Liver (tissue), 9 donors: Measurements from ENCODE around the gene PTPRN2. TPM values are rescaled to one million over a fixed set of nuclear protein-coding genes. Genes with fewer than 3 reads are reported as not detected.
"Not testable (repeated sequence)": the region's sequence is repeated elsewhere in the genome, so short reads cannot be mapped to it uniquely, and the experiment has no call there.

Experiments used
- DNase-seq: peaks from one replicate; pipeline ENCODE4 v3.0.0-alpha.2; 2017; ENCODE audit warnings: low spot score
- H3K27ac ChIP-seq, 2 donors: one replicate each; pipeline ENCODE4 v1.7.0; 2013; ENCODE audit warnings: inconsistent platforms in 2 of 2, low read length in 2 of 2, control low read depth in 1 of 2, low read depth in 1 of 2, mild to moderate bottlenecking in 1 of 2
- H3K27me3 ChIP-seq, 4 donors: one replicate each; pipeline versions ENCODE4 v1.6.1 to v1.7.0; 2013; ENCODE audit warnings: low read length in 3 of 4, inconsistent platforms in 1 of 4, mild to moderate bottlenecking in 1 of 4, moderate library complexity in 1 of 4; ENCODE audit not compliant: control insufficient read depth in 4 of 4, insufficient read depth in 4 of 4
- H3K36me3 ChIP-seq, 4 donors: one replicate each; pipeline versions ENCODE4 v1.6.1 to v1.7.0; 2013; ENCODE audit warnings: low read length in 3 of 4, mild to moderate bottlenecking in 3 of 4, low read depth in 1 of 4, moderate library complexity in 1 of 4; ENCODE audit not compliant: control insufficient read depth in 4 of 4, insufficient read depth in 3 of 4
- H3K4me1 ChIP-seq, 4 donors: one replicate each; pipeline versions ENCODE4 v1.6.1 to v1.7.0; 2013; ENCODE audit warnings: low read length in 3 of 4, mild to moderate bottlenecking in 3 of 4, moderate library complexity in 1 of 4; ENCODE audit not compliant: control insufficient read depth in 4 of 4, insufficient read depth in 4 of 4
- H3K4me3 ChIP-seq, 3 donors: one replicate each; pipeline versions ENCODE4 v1.6.1 to v1.7.0; 2013; ENCODE audit warnings: low read length in 3 of 3, control low read depth in 1 of 3, low read depth in 1 of 3, mild to moderate bottlenecking in 1 of 3
- H3K9ac ChIP-seq, 2 donors: one replicate each; pipeline ENCODE4 v1.7.0; 2013; ENCODE audit warnings: low read length in 2 of 2, mild to moderate bottlenecking in 2 of 2, moderate library complexity in 2 of 2, control low read depth in 1 of 2, low read depth in 1 of 2
- H3K9me3 ChIP-seq, 4 donors: one replicate each; pipeline versions ENCODE4 v1.6.1 to v1.7.0; 2013; ENCODE audit warnings: low read length in 3 of 4; ENCODE audit not compliant: control insufficient read depth in 4 of 4
- ATF3 ChIP-seq: IDR thresholded peaks from 2 replicates; pipeline ENCODE4 v1.6.1; 2016; ENCODE audit warnings: antibody characterized with exemption
- CTCF ChIP-seq: fragments of 150-350 bp; IDR thresholded peaks from 2 replicates; pipeline ENCODE4 v1.5.1; 2017; ENCODE audit warnings: improper control_type of control experiment, low read depth, low read length; ENCODE audit not compliant: missing input control
- EGR1 ChIP-seq, 2 donors: IDR thresholded peaks; 2 replicates each; pipeline ENCODE4 v1.6.1; 2016 to 2018; ENCODE audit warnings: antibody characterized with exemption in 2 of 2, low read depth in 2 of 2
- FOXA1 ChIP-seq: IDR thresholded peaks from 2 replicates; pipeline ENCODE4 v1.6.1; 2016; ENCODE audit warnings: antibody characterized with exemption
- FOXA2 ChIP-seq: IDR thresholded peaks from 2 replicates; pipeline ENCODE4 v1.6.1; 2016; ENCODE audit warnings: antibody characterized with exemption
- GABPA ChIP-seq, 2 donors: IDR thresholded peaks in 1 of 2; conservative IDR thresholded peaks in 1 of 2; 2 replicates each; pipeline ENCODE4 v1.6.1; 2016; ENCODE audit warnings: antibody characterized with exemption in 2 of 2, mild to moderate bottlenecking in 1 of 2, moderate library complexity in 1 of 2
- HNF4A ChIP-seq, 2 donors: conservative IDR thresholded peaks; 2 replicates each; pipeline ENCODE4 v1.6.1; 2016; ENCODE audit warnings: antibody characterized with exemption in 2 of 2, mild to moderate bottlenecking in 2 of 2
- HNF4G ChIP-seq: IDR thresholded peaks from 2 replicates; pipeline ENCODE4 v1.6.1; 2016; ENCODE audit warnings: antibody characterized with exemption
- JUND ChIP-seq, 2 donors: IDR thresholded peaks; 2 replicates each; pipeline ENCODE4 v1.6.1; 2016; ENCODE audit warnings: antibody characterized with exemption in 2 of 2
- MAX ChIP-seq: IDR thresholded peaks from 2 replicates; pipeline ENCODE4 v1.6.1; 2016; ENCODE audit warnings: antibody characterized with exemption
- NR2F2 ChIP-seq: IDR thresholded peaks from 2 replicates; pipeline ENCODE4 v1.6.1; 2016; ENCODE audit warnings: antibody characterized with exemption
- RAD21 ChIP-seq, 2 donors: IDR thresholded peaks; 2 replicates each; pipeline ENCODE4 v1.6.1; 2016; ENCODE audit warnings: antibody characterized with exemption in 2 of 2, mild to moderate bottlenecking in 2 of 2
- REST ChIP-seq: IDR thresholded peaks from 2 replicates; pipeline ENCODE4 v1.6.1; 2016; ENCODE audit warnings: antibody characterized with exemption, mild to moderate bottlenecking
- RXRA ChIP-seq, 2 donors: IDR thresholded peaks; 2 replicates each; pipeline ENCODE4 v1.6.1; 2017 to 2018; ENCODE audit warnings: antibody characterized with exemption in 2 of 2, mild to moderate bottlenecking in 1 of 2
- SP1 ChIP-seq: IDR thresholded peaks from 2 replicates; pipeline ENCODE4 v1.6.1; 2018; ENCODE audit warnings: antibody characterized with exemption, mild to moderate bottlenecking
- TAF1 ChIP-seq: conservative IDR thresholded peaks from 2 replicates; pipeline ENCODE4 v1.6.1; 2016; ENCODE audit warnings: antibody characterized with exemption, mild to moderate bottlenecking
- YY1 ChIP-seq: IDR thresholded peaks from 2 replicates; pipeline ENCODE4 v1.6.1; 2016; ENCODE audit warnings: antibody characterized with exemption, mild to moderate bottlenecking
- ZBTB33 ChIP-seq: IDR thresholded peaks from 2 replicates; pipeline ENCODE4 v1.6.1; 2016; ENCODE audit warnings: antibody characterized with exemption
- WGBS: extraction: QIAGEN DNeasy Blood & Tissue Kit; methylation state at CpG from one replicate; pipeline ENCODE4 v1.1.7; 2013; 5-methylcytosine and 5-hydroxymethylcytosine counted together
- polyA plus RNA-seq, 2 donors: library from polyadenylated mRNA; stranded (reverse) in 1 of 2; unstranded in 1 of 2; fragments of 200-250 nt in 1 of 2; fragments of >200 nt in 1 of 2; fragmentation: Nextera tagmentation in 1 of 2; extraction: Ambion mirVana in 1 of 2; gene quantifications; one replicate each; pipeline versions ENCODE4 v1.2.1 to v1.2.3, GENCODE V29; 2013 to 2015
- total RNA-seq, 2 donors: library from RNA; depleted of rRNA; stranded (reverse); fragments of >200 nt; gene quantifications; one replicate each; pipeline ENCODE4 v1.2.3, GENCODE V29; 2014
- donor health status: healthy.
- donor health status: healthy.
- donor health status: healthy.
- donor health status: healthy.
- donor health status: healthy.

The PTPRN2 gene
- total and polyA plus RNA-seq, 4 donors = 0.75 to 1.9 (median 1.1) TPM

- TF ChIP-seq GABPA (IDR thresholded peaks at IDR 0.05 in 1 of 2, conservative IDR thresholded peaks at IDR 0.05 in 1 of 2) (no peak), TAF1 (no peak), EGR1 (IDR thresholded peaks at IDR 0.05; ENCODE audit: low read depth in 2 of 2) (no peak), HNF4A (conservative IDR thresholded peaks at IDR 0.05) (no peak), RXRA (IDR thresholded peaks at IDR 0.05) (no peak), ZBTB33 (no peak), FOXA2 (no peak)
These were observed 677.2 kb downstream of the PTPRN2 start (continued) for GRCh38 chr7:157910446-157910845.

- not testable (repeated sequence) for H3K4me1 ChIP-seq, H3K27me3 ChIP-seq, H3K9me3 ChIP-seq, H3K9ac ChIP-seq, H3K36me3 ChIP-seq, H3K4me3 ChIP-seq, H3K27ac ChIP-seq, DNase-seq
- 97% methylated on average over 43 of the region's 43 CpGs for WGBS
These were observed 677.6 kb downstream of the PTPRN2 start for GRCh38 chr7:157910045-157910444.

- Histone ChIP-seq H3K27me3 (no peaks in the 10 kb centered on the region), H3K36me3 (no peaks in the 10 kb centered on the region), H3K4me1 (no peaks in the 10 kb centered on the region), H3K9me3 (peaks cover 0 to 3% (median 0%) of the 10 kb centered on the region in 4 donors), H3K27ac (no peak overlapping the region), H3K4me3 (no peak overlapping the region), H3K9ac (no peak overlapping the region)
- DNase-seq = no peak
- 96% methylated on average over 8 of the region's 8 CpGs for WGBS
- TF ChIP-seq REST (no peak), YY1 (no peak), MAX (no peak), FOXA1 (no peak), HNF4G (no peak), NR2F2 (no peak), GABPA (IDR thresholded peaks at IDR 0.05 in 1 of 2, conservative IDR thresholded peaks at IDR 0.05 in 1 of 2) (no peak), HNF4A (conservative IDR thresholded peaks at IDR 0.05) (no peak), RXRA (IDR thresholded peaks at IDR 0.05) (no peak), SP1 (no peak), JUND (IDR thresholded peaks at IDR 0.05) (no peak), EGR1 (IDR thresholded peaks at IDR 0.05; ENCODE audit: low read depth in 2 of 2) (no peak), ZBTB33 (no peak), FOXA2 (no peak), RAD21 (IDR thresholded peaks at IDR 0.05) (no peak), TAF1 (no peak), CTCF (no peak), ATF3 (no peak)
These were observed 678.3 kb downstream of the PTPRN2 start for GRCh38 chr7:157909370-157909769.
